Measurements from ENCODE around the gene KLHL42.
"Not testable (repeated sequence)": the region's sequence is repeated elsewhere in the genome, so short reads cannot be mapped to it uniquely, and the experiment has no call there.

KLHL42 gene

DNA sequence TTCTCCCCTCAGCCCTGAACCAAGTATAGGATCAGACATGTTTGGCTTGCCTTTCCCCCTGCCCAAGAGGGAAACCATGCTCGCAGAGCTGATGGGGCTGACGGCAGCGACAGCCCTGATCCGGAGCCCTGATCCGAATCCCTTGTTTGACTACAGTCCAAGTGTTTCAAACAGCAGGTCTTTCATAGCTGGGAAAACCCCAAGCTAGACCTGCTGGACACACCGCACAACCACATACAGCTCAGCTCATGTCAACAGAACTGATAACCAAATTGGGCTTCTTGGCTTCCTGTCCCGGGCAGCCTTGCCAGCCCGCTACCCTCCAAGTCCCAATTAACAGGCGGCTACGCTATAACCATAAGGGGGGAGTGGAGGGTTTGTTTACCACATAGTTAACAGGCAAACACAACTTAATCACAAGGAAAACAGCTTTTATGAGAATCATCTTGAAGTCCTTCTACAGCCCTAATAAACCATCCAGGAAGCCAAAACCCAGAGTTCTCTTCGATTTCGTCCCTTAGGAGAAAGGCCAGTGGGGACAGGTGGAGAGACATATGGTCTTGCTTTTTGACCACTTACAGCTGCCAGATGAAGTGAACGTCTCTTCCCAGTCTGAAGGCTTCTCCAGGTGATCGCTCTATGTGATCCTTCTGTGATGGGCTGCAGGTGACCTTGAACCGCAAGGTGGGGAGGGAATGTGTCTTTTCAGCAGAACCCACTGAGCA, 64.5 kb downstream of the KLHL42 start:
- Histone ChIP-seq H3K9ac (ENCODE audit: low read length) (no peak overlapping the region), H3K4me1 (ENCODE audit: insufficient read depth, low read length) (no peaks in the 10 kb centered on the region), H3K9me3 (ENCODE audit: low read length) (no peaks in the 10 kb centered on the region), H3K4me3 (ENCODE audit: low read depth in 1 of 2, low read length in 2 of 2) (no peak overlapping the region), H3K27me3 (ENCODE audit: control insufficient read depth in 1 of 2, insufficient read depth in 2 of 2, low read length in 2 of 2) (no peaks in the 10 kb centered on the region), H3K36me3 (ENCODE audit: insufficient read depth, low read length) (no peaks in the 10 kb centered on the region), H3K27ac (ENCODE audit: low read depth, low read length) (no peak overlapping the region)

DNA sequence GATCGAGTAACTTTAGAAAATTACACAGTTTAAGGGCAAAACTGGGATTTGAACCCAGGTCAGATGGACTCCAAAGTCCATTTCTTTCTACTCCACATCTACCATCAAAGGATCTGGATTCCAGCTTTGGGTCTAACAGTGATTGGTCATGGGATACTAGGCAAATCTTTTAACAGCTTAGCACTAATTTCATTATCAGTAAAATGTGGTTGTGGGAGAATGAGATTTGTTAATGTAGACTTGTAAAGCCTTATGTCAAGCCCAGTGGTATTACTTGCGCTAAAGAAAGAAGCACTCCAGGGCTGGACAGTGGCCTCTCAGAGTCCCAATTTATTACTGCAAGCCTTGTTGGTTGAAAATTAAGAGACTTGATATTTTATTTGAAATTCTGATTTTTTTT, 65.2 kb downstream of the KLHL42 start:
- Histone ChIP-seq H3K9me3 (ENCODE audit: low read length) (no peaks in the 10 kb centered on the region), H3K27ac (ENCODE audit: low read depth, low read length) (no peak overlapping the region), H3K4me3 (ENCODE audit: low read depth in 1 of 2, low read length in 2 of 2) (no peak overlapping the region), H3K36me3 (ENCODE audit: insufficient read depth, low read length) (no peaks in the 10 kb centered on the region), H3K9ac (ENCODE audit: low read length) (no peak overlapping the region), H3K27me3 (ENCODE audit: control insufficient read depth in 1 of 2, insufficient read depth in 2 of 2, low read length in 2 of 2) (no peaks in the 10 kb centered on the region), H3K4me1 (ENCODE audit: insufficient read depth, low read length) (no peaks in the 10 kb centered on the region)

DNA sequence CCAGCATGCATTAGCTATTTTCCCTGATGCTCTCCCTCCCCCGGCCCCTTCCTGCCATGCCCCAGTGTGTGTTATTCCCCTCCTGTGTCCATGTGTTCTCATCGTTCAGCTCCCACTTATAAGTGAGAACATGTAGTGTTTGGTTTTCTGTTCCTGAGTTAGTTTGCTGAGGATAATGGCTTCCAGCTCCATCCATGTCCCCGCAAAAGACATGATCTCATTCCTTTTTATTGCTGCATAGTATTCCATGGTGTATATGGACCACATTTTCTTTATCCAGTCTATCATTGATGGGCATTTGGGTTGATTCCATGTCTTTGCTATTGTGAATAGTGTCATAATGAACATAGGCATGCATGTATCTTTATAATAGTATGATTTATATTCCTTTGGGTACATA, 65.7 kb downstream of the KLHL42 start:
- not testable (repeated sequence) for H3K27me3 ChIP-seq (ENCODE audit: control insufficient read depth in 1 of 2, insufficient read depth in 2 of 2, low read length in 2 of 2); H3K9me3 ChIP-seq (ENCODE audit: low read length); H3K4me1 ChIP-seq (ENCODE audit: insufficient read depth, low read length); H3K9ac ChIP-seq (ENCODE audit: low read length); H3K27ac ChIP-seq (ENCODE audit: low read depth, low read length); H3K36me3 ChIP-seq (ENCODE audit: insufficient read depth, low read length); H3K4me3 ChIP-seq (ENCODE audit: low read depth in 1 of 2, low read length in 2 of 2)

DNA sequence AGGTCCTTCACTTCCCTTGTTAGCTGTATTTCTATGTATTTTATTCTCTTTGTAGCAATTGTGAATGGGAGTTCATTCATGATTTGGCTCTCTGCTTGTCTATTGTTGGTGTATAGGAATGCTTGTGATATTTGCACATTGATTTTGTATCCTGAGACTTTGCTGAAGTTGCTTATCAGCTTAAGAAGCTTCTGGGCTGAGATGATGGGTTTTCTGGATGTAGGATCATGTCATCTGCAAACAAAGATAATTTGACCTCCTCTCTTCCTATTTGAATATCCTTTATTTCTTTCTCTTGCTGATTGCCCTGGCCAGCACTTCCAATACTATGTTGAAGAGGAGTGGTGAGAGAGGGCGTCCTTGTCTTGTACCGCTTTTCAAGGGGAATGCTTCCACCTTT, 67.3 kb downstream of the KLHL42 start:
- not testable (repeated sequence) for H3K9ac ChIP-seq (ENCODE audit: low read length); H3K4me1 ChIP-seq (ENCODE audit: insufficient read depth, low read length); H3K4me3 ChIP-seq (ENCODE audit: low read depth in 1 of 2, low read length in 2 of 2); H3K36me3 ChIP-seq (ENCODE audit: insufficient read depth, low read length); H3K9me3 ChIP-seq (ENCODE audit: low read length); H3K27ac ChIP-seq (ENCODE audit: low read depth, low read length); H3K27me3 ChIP-seq (ENCODE audit: control insufficient read depth in 1 of 2, insufficient read depth in 2 of 2, low read length in 2 of 2)

DNA sequence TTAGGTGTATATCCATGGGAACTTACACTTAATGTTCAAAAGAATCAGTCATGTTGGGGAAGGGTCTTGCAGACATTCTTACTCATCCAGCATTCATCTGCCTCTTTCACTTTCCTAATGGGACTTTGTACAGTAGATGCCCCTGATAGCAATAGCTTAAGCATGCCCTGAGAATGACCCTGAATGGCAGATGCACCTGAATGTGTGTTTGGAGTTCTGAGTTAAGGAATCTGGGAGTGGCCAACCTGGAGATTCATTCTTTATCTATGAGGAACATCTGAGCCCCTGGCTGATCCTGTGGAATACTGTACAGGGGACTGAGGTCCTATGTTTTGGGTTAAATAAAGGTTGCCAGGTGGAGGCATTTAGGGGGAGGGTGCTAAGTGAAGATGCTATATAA, 71.3 kb downstream of the KLHL42 start:
- H3K36me3 ChIP-seq (ENCODE audit: insufficient read depth, low read length) = no peaks in the 10 kb centered on the region
- no peak overlapping the region for H3K4me3 ChIP-seq (ENCODE audit: low read depth in 1 of 2, low read length in 2 of 2)
- H3K9ac ChIP-seq (ENCODE audit: low read length) = no peak overlapping the region
- H3K27ac ChIP-seq (ENCODE audit: low read depth, low read length) = no peak overlapping the region
- H3K27me3 ChIP-seq (ENCODE audit: control insufficient read depth in 1 of 2, insufficient read depth in 2 of 2, low read length in 2 of 2) = no peaks in the 10 kb centered on the region
- no peaks in the 10 kb centered on the region for H3K9me3 ChIP-seq (ENCODE audit: low read length)
- H3K4me1 ChIP-seq (ENCODE audit: insufficient read depth, low read length) = no peaks in the 10 kb centered on the region

DNA sequence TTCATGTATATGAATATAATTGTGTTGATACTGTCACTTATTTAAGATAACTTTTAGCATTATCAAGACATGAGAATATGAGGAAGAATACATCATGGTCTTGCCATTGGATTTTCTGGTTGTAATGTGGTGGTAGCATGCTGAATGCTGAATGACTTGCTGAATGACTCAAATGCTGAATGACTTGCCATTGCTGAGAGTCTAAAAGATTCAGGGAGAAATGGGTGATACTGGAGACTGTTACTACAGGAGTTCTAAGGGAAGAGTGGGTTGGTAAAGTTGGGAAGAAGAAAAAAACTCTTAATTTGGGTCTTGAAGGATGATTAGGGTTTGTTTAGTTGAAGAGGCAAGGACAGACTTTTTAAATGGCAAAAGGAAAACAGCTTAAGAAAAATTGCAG, 72.1 kb downstream of the KLHL42 start:
- Histone ChIP-seq H3K27ac (ENCODE audit: low read depth, low read length) (no peak overlapping the region), H3K36me3 (ENCODE audit: insufficient read depth, low read length) (no peaks in the 10 kb centered on the region), H3K9ac (ENCODE audit: low read length) (no peak overlapping the region)

More for the DNA sequence above, 72.1 kb downstream of the KLHL42 start:
- H3K27me3 ChIP-seq (ENCODE audit: control insufficient read depth in 1 of 2, insufficient read depth in 2 of 2, low read length in 2 of 2) = no peaks in the 10 kb centered on the region
- H3K4me1 ChIP-seq (ENCODE audit: insufficient read depth, low read length) = no peaks in the 10 kb centered on the region
- no peak overlapping the region for H3K4me3 ChIP-seq (ENCODE audit: low read depth in 1 of 2, low read length in 2 of 2)
- no peaks in the 10 kb centered on the region for H3K9me3 ChIP-seq (ENCODE audit: low read length)
